IMR-90 (cell line): ENCODE measurements around the gene CNTN5. TPM values are rescaled to one million over a fixed set of nuclear protein-coding genes. Genes with fewer than 3 reads are reported as not detected.

Experiments used
- ATAC-seq: fragments of 200-7000 bp; cut with Tn5 transposase; 2 replicates; pipeline ENCODE4 v1.9.1; 2020; ENCODE audit warnings: low read depth, mild to moderate bottlenecking, moderate library complexity
- BruUV-seq: library from RNA; stranded (reverse); fragments of 400-500 nt; replicated peaks from 2 replicates; lab custom pipeline; 2021; lab: Mats Ljungman, UMichigan
- CTCF ChIA-PET: fragments of 300-600 bp; formaldehyde crosslinking; extraction: SDS; loops from one replicate; lab custom pipeline; 2021; ENCODE audit warnings: antibody characterized with exemption; lab: Yijun Ruan, JAX
- POLR2A ChIA-PET: fragments of 300-600 bp; sonication (Branson Sonifier 250); formaldehyde crosslinking; loops from one replicate; lab custom pipeline; 2022; ENCODE audit warnings: antibody characterized with exemption; ENCODE audit not compliant: unreplicated experiment; lab: Charles Lee
- DNase-seq: peaks from one replicate; pipeline ENCODE4 v3.0.0; 2013
- H2AFZ ChIP-seq: replicated peaks from 2 replicates; pipeline ENCODE3; 2013; ENCODE audit warnings: low read length, mild to moderate bottlenecking; ENCODE audit not compliant: poor library complexity
- H2AK5ac ChIP-seq: 2 replicates; pipeline ENCODE4 v1.6.1; 2013; ENCODE audit warnings: low read depth, low read length, inconsistent platforms
- H2AK9ac ChIP-seq: replicated peaks from 2 replicates; pipeline ENCODE3; 2013; ENCODE audit warnings: mild to moderate bottlenecking, low read depth, low read length, moderate library complexity; ENCODE audit not compliant: poor library complexity
- H2BK120ac ChIP-seq: 2 replicates; pipeline ENCODE4 v1.6.1; 2013; ENCODE audit warnings: low read depth, low read length, inconsistent platforms
- H2BK15ac ChIP-seq: 3 replicates; pipeline ENCODE4 v1.6.1; 2013; ENCODE audit warnings: low read depth, low read length, inconsistent platforms
- H2BK20ac ChIP-seq: 2 replicates; pipeline ENCODE4 v1.6.1; 2013; ENCODE audit warnings: low read depth, mild to moderate bottlenecking, inconsistent platforms, low read length, moderate library complexity
- H2BK5ac ChIP-seq: 2 replicates; pipeline ENCODE4 v1.6.1; 2013; ENCODE audit warnings: mild to moderate bottlenecking, low read depth, low read length, inconsistent platforms; ENCODE audit not compliant: poor library complexity, severe bottlenecking
- H3K14ac ChIP-seq: replicated peaks from 2 replicates; pipeline ENCODE4 v1.6.1; 2013; ENCODE audit warnings: low read depth, low read length, inconsistent platforms
- H3K18ac ChIP-seq: 2 replicates; pipeline ENCODE4 v1.6.1; 2013; ENCODE audit warnings: low read depth, low read length, control low read depth
- H3K23ac ChIP-seq: 2 replicates; pipeline ENCODE4 v1.6.1; 2013; ENCODE audit warnings: low read depth, low read length, inconsistent platforms
- H3K27ac ChIP-seq: 2 replicates; pipeline ENCODE4 v1.5.1; 2013; ENCODE audit warnings: mild to moderate bottlenecking, control low read depth, low read length; ENCODE audit not compliant: insufficient read depth
- H3K27me3 ChIP-seq: 2 replicates; pipeline ENCODE4 v1.6.1; 2013; ENCODE audit warnings: low read length; ENCODE audit not compliant: control insufficient read depth, insufficient read depth
- H3K36me3 ChIP-seq: 2 replicates; pipeline ENCODE4 v1.6.1; 2013; ENCODE audit warnings: low read length, mixed read lengths; ENCODE audit not compliant: control insufficient read depth, insufficient read depth
- H3K4ac ChIP-seq: 2 replicates; pipeline ENCODE4 v1.6.1; 2013; ENCODE audit warnings: low read depth, low read length, inconsistent platforms
- H3K4me1 ChIP-seq: 2 replicates; pipeline ENCODE4 v1.6.1; 2013; ENCODE audit warnings: low read length, mixed read lengths; ENCODE audit not compliant: control insufficient read depth, insufficient read depth
- H3K4me2 ChIP-seq: 2 replicates; pipeline ENCODE4 v1.6.1; 2013; ENCODE audit warnings: low read depth, mild to moderate bottlenecking, control low read depth, low read length, moderate library complexity
- H3K4me3 ChIP-seq: 2 replicates; pipeline ENCODE4 v1.5.1; 2013; ENCODE audit warnings: low read depth, mild to moderate bottlenecking, control low read depth, low read length, moderate library complexity; ENCODE audit not compliant: insufficient read depth
- H3K56ac ChIP-seq: 2 replicates; pipeline ENCODE4 v1.6.1; 2013; ENCODE audit warnings: low read length, inconsistent platforms; ENCODE audit not compliant: insufficient read depth; ENCODE audit errors: extremely low read depth
- H3K79me1 ChIP-seq, 2 experiments: 2 replicates each; pipeline ENCODE4 v1.6.1; 2013; ENCODE audit warnings: low read length in 2 of 2, inconsistent platforms in 1 of 2, low read depth in 1 of 2
- H3K9ac ChIP-seq: 2 replicates; pipeline ENCODE4 v1.6.1; 2013; ENCODE audit warnings: low read depth, low read length, control low read depth
- H3K9me1 ChIP-seq: 2 replicates; pipeline ENCODE4 v1.6.1; 2013; ENCODE audit warnings: low read length, inconsistent platforms; ENCODE audit not compliant: insufficient read depth
- H3K9me3 ChIP-seq: 2 replicates; pipeline ENCODE4 v1.6.1; 2013; ENCODE audit warnings: low read length; ENCODE audit not compliant: control insufficient read depth, insufficient read depth
- H4K20me1 ChIP-seq: 2 replicates; pipeline ENCODE4 v1.6.1; 2013; ENCODE audit warnings: low read length, inconsistent platforms; ENCODE audit not compliant: insufficient read depth
- H4K5ac ChIP-seq: 2 replicates; pipeline ENCODE4 v1.6.1; 2013; ENCODE audit warnings: mild to moderate bottlenecking, low read depth, low read length, control low read depth
- H4K8ac ChIP-seq, 2 experiments: 2 replicates each; pipeline ENCODE4 v1.6.1; 2013; ENCODE audit warnings: low read depth in 2 of 2, low read length in 2 of 2, control low read depth in 1 of 2, inconsistent platforms in 1 of 2
- H4K91ac ChIP-seq: 2 replicates; pipeline ENCODE4 v1.6.1; 2013; ENCODE audit warnings: low read depth, low read length, inconsistent platforms; ENCODE audit not compliant: insufficient read depth
- BHLHE40 ChIP-seq: fragments of 150-350 bp; IDR thresholded peaks from 2 replicates; pipeline ENCODE4 v1.6.1; 2016; ENCODE audit warnings: mild to moderate bottlenecking, low read depth, low read length
- CEBPB ChIP-seq: IDR thresholded peaks from 2 replicates; pipeline ENCODE4 v1.6.1; 2012; ENCODE audit warnings: low read depth, low read length, improper control_type of control experiment
- CHD1 ChIP-seq: IDR thresholded peaks from 2 replicates; pipeline ENCODE4 v1.6.1; 2012; ENCODE audit warnings: low read depth, low read length, improper control_type of control experiment
- FOS ChIP-seq: fragments of 150-350 bp; IDR thresholded peaks from 2 replicates; pipeline ENCODE4 v1.6.1; 2016; ENCODE audit warnings: low read depth, low read length
- MAFK ChIP-seq: IDR thresholded peaks from 2 replicates; pipeline ENCODE4 v1.6.1; 2012; ENCODE audit warnings: low read depth, low read length, improper control_type of control experiment
- MAZ ChIP-seq: IDR thresholded peaks from 2 replicates; pipeline ENCODE4 v1.6.1; 2012; ENCODE audit warnings: low read depth, mild to moderate bottlenecking, low read length, improper control_type of control experiment, moderate library complexity, borderline replicate concordance
- MXI1 ChIP-seq: IDR thresholded peaks from 2 replicates; pipeline ENCODE4 v1.6.1; 2012; ENCODE audit warnings: low read depth, mild to moderate bottlenecking, low read length, moderate library complexity, borderline replicate concordance
- NFE2L2 ChIP-seq: fragments of 150-350 bp; IDR thresholded peaks from 2 replicates; pipeline ENCODE4 v1.6.1; 2016; ENCODE audit warnings: low read depth, mild to moderate bottlenecking, low read length
- POLR2A ChIP-seq: IDR thresholded peaks from 2 replicates; pipeline ENCODE4 v1.6.1; 2012; ENCODE audit warnings: mild to moderate bottlenecking, low read depth, low read length
- RAD21 ChIP-seq: IDR thresholded peaks from 2 replicates; pipeline ENCODE4 v1.6.1; 2012; ENCODE audit warnings: low read length, improper control_type of control experiment
- RCOR1 ChIP-seq: IDR thresholded peaks from 2 replicates; pipeline ENCODE4 v1.6.1; 2012; ENCODE audit warnings: mild to moderate bottlenecking, low read length, improper control_type of control experiment; ENCODE audit not compliant: insufficient replicate concordance
- RFX5 ChIP-seq: IDR thresholded peaks from 2 replicates; pipeline ENCODE4 v1.8.0; 2012; ENCODE audit warnings: low read depth, mild to moderate bottlenecking, low read length, moderate library complexity
- SMC3 ChIP-seq: fragments of 150-350 bp; IDR thresholded peaks from 2 replicates; pipeline ENCODE4 v1.6.1; 2016; ENCODE audit warnings: low read depth, mild to moderate bottlenecking, antibody characterized with exemption, low read length, moderate library complexity
- WGBS, 2 experiments: methylation state at CpG; one replicate each; pipeline versions ENCODE4 v1.1.5 to v1.1.7; 2013; ENCODE audit warnings: missing lambda C conversion rate in 2 of 2; ENCODE audit not compliant: insufficient read length in 1 of 2; ENCODE audit errors: extremely low coverage in 2 of 2; 5-methylcytosine and 5-hydroxymethylcytosine counted together
- dilution Hi-C: fragments of 300-500 bp; cut with HindIII; formaldehyde crosslinking; loops from one replicate; pipeline ENCODE4 v1.14.3; 2018; ENCODE audit warnings: low sequenced_read_pairs; ENCODE audit not compliant: unreplicated experiment
- in situ Hi-C: fragments of 300-500 bp; cut with MboI; formaldehyde crosslinking; loops from 3 replicates; pipeline ENCODE4 v1.14.3; 2019; ENCODE audit warnings: low sequenced_read_pairs, inconsistent platforms, mixed read lengths
- intact Hi-C: fragments of 100-400 bp; cut with micrococcal nuclease; formaldehyde crosslinking; loops from 2 replicates; pipeline ENCODE4 v1.10.0; 2022
- polyA plus RNA-seq, 3 experiments: library from polyadenylated mRNA; depleted of rRNA; stranded (reverse); fragments of >200 nt; gene quantifications; 2 replicates each; pipeline ENCODE4 v1.2.3, GENCODE V29; 2012; ENCODE audit warnings: low replicate concordance in 1 of 3
- total RNA-seq: library from RNA; depleted of rRNA; stranded (reverse); fragments of >200 nt; gene quantifications from 2 replicates; pipeline ENCODE4 v1.2.3, GENCODE V29; 2012
- TF ChIP-seq, protein P1 (sequence below): fragments of 150-350 bp; IDR thresholded peaks from 2 replicates; pipeline ENCODE4 v1.6.1; 2016; ENCODE audit warnings: low read depth, mild to moderate bottlenecking, low read length, moderate library complexity, borderline replicate concordance
- TF ChIP-seq, protein P2 (sequence below): conservative IDR thresholded peaks from 2 replicates; pipeline ENCODE4 v1.5.1; 2012; ENCODE audit warnings: mild to moderate bottlenecking, low read depth, low read length, improper control_type of control experiment
- TF ChIP-seq, protein P3 (sequence below): fragments of 150-350 bp; IDR thresholded peaks from 2 replicates; pipeline ENCODE4 v1.6.1; 2017; ENCODE audit warnings: mild to moderate bottlenecking, antibody characterized with exemption, low read length, low read depth

CNTN5 gene
- total and polyA plus RNA-seq, 2 of the 4 experiments (the other 2 are of a cell fraction), result not detected

DNA sequence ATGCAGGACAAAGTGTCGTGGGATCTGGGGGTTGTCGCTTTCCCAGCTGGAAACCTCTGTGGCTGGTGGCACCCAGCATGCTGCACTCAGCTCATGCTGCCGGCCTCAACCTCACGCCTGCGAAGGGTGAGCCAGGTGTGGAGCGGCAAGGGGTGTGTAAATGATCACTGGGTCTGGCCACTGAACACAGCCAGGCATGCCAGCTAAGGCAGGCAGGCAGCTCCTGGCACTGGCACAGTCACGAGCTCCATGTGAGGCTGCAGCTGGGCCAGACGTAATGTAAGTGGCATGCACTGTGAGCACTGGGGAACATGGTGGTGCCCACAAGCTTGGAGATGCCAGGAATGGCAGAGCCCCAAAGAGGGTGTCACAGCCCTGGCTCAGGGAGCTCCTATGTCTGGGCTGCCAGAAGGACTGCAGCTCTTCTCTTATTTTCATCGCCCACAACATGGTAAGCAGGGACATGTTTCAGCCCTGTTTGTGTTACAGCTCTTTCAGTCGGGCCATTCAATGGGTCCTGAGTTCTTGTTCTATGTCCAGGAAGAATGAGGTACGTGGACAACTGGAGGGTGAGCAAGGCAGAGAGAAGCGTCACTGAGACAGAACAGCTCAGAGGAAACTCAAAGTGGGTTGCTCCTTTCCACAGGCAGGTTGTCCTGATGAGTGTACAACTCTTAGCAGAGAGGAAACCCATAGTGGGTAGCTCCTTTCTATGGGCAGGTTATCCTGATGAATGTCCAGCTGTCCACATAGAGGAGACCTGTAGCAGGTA is 403.8 kb downstream of the CNTN5 start:
- no peak overlapping the region for H3K14ac ChIP-seq
- H4K20me1 ChIP-seq, result no peaks in the 10 kb centered on the region
- H3K23ac ChIP-seq, result no peak overlapping the region
- H2AK9ac ChIP-seq, result no peak overlapping the region
- ChIA-PET POLR2A (no interaction called here), CTCF (no interaction called here)
- no peaks in the 10 kb centered on the region for H3K36me3 ChIP-seq
- H2BK20ac ChIP-seq, result no peak overlapping the region
- no peak overlapping the region for H2BK5ac ChIP-seq
- H3K9ac ChIP-seq, result no peak overlapping the region
- H2BK120ac ChIP-seq, result no peak overlapping the region
- H3K4ac ChIP-seq, result no peak overlapping the region
- dilution Hi-C loops (no loop called here), intact Hi-C loops (no loop called here), in situ Hi-C loops (no loop called here)
- no peak overlapping the region for H3K4me3 ChIP-seq
- H3K9me3 ChIP-seq, result no peaks in the 10 kb centered on the region; the same call in 1 of the 2 replicates
- H4K5ac ChIP-seq, result no peak overlapping the region
- H3K4me2 ChIP-seq, result no peak overlapping the region
- no CpG with 5 or more reads among the region's 12 CpGs for WGBS, 2 experiments
- H3K79me1 ChIP-seq, result no peaks in the 10 kb centered on the region
- DNase-seq (no peak), ATAC-seq (no peak)
- H3K27me3 ChIP-seq, result no peaks in the 10 kb centered on the region
- no peak for TF ChIP-seq MAZ
- TF ChIP-seq SMC3, result no peak
- TF ChIP-seq RAD21, result no peak
- TF ChIP-seq, protein P1, sequence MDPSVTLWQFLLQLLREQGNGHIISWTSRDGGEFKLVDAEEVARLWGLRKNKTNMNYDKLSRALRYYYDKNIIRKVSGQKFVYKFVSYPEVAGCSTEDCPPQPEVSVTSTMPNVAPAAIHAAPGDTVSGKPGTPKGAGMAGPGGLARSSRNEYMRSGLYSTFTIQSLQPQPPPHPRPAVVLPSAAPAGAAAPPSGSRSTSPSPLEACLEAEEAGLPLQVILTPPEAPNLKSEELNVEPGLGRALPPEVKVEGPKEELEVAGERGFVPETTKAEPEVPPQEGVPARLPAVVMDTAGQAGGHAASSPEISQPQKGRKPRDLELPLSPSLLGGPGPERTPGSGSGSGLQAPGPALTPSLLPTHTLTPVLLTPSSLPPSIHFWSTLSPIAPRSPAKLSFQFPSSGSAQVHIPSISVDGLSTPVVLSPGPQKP, result no peak
- TF ChIP-seq CEBPB, result no peak
- TF ChIP-seq FOS, result no peak
- no peak for TF ChIP-seq CHD1
- TF ChIP-seq, protein P2, sequence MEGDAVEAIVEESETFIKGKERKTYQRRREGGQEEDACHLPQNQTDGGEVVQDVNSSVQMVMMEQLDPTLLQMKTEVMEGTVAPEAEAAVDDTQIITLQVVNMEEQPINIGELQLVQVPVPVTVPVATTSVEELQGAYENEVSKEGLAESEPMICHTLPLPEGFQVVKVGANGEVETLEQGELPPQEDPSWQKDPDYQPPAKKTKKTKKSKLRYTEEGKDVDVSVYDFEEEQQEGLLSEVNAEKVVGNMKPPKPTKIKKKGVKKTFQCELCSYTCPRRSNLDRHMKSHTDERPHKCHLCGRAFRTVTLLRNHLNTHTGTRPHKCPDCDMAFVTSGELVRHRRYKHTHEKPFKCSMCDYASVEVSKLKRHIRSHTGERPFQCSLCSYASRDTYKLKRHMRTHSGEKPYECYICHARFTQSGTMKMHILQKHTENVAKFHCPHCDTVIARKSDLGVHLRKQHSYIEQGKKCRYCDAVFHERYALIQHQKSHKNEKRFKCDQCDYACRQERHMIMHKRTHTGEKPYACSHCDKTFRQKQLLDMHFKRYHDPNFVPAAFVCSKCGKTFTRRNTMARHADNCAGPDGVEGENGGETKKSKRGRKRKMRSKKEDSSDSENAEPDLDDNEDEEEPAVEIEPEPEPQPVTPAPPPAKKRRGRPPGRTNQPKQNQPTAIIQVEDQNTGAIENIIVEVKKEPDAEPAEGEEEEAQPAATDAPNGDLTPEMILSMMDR, result no peak
- no peak for TF ChIP-seq MAFK
- no peak for TF ChIP-seq RCOR1
- TF ChIP-seq BHLHE40, result no peak
- no peak for TF ChIP-seq RFX5
- no peak for TF ChIP-seq POLR2A
- TF ChIP-seq, protein P3, sequence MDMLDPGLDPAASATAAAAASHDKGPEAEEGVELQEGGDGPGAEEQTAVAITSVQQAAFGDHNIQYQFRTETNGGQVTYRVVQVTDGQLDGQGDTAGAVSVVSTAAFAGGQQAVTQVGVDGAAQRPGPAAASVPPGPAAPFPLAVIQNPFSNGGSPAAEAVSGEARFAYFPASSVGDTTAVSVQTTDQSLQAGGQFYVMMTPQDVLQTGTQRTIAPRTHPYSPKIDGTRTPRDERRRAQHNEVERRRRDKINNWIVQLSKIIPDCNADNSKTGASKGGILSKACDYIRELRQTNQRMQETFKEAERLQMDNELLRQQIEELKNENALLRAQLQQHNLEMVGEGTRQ, result no peak
- TF ChIP-seq NFE2L2, result no peak
- no peak for TF ChIP-seq MXI1
- H2BK15ac ChIP-seq, result no peak overlapping the region
- H4K8ac ChIP-seq, result no peak overlapping the region
- BruUV-seq, result no TSS peak
- H2AFZ ChIP-seq, result no peak overlapping the region
- H3K18ac ChIP-seq, result no peak overlapping the region
- no peaks in the 10 kb centered on the region for H3K9me1 ChIP-seq
- no peak overlapping the region for H2AK5ac ChIP-seq
- no peak overlapping the region for H4K91ac ChIP-seq
- no peak overlapping the region for H3K56ac ChIP-seq
- H3K4me1 ChIP-seq, result no peaks in the 10 kb centered on the region
- no peak overlapping the region for H3K27ac ChIP-seq
